Ramos (cell line): ENCODE measurements around the gene BPHL.
"Not testable (repeated sequence)": the region's sequence is repeated elsewhere in the genome, so short reads cannot be mapped to it uniquely, and the experiment has no call there.

Source experiments
- in situ Hi-C: fragments of 300-500 bp; cut with MboI; formaldehyde crosslinking; loops from one replicate; pipeline ENCODE4 v1.14.3; 2022; ENCODE audit warnings: low sequenced_read_pairs; ENCODE audit not compliant: unreplicated experiment

The BPHL gene

DNA sequence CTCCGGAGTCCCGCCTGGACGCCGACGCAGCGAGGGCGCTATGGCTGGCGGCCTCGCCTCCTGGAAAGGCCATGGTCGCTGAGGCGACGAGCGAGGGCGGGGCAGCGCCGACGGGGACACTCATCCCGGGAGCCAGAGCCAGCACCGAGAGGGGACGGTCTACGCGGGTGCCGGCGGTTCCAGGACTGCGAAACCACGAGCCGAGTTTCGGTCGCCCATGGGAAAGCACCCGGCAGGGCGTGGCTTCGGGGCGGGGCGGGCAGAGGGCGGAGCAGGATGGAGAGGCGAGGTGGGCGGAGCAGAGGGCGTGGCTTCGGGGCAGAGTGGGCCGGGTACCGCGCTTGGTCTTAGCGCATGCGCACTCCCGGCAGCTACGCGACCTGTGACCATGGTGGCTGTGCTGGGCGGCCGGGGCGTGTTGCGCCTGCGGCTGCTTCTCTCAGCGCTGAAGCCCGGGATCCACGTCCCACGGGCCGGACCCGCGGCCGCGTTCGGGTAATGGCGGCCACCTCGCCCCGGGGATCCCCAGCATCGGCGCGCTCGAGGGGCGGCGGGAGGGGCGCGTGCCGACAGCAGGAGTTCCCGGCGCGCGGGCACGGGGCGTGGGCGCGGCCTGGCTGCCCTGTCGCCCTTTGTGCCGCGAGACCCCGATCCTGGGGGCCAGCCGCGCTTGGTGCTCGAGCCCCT lies at the start of gene BPHL:
TSS of gene BPHL (plus strand) at position 359 of the 687 bp plus-strand sequence. CDS start at position 389, 30 bp downstream.
- in situ Hi-C loops, result no loop called here

DNA sequence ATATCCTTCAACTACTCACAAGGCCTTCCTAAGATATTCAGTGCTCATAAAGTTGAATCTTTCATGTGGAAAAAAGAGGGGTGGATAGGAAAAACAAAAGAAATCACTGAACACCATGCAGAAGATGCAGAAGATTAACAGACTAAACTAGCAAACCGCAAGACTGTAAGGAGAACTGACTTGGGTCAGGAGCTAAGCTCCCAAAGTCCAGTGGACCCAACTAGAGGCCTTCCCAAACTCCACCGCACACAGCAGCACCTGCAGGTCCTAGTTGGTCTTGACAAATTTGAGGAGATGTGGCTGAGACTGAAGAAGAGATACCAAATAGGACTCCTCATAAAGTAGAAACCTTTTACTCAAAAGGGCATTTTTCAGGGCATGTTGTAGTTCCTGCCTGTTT lies 46.9 kb upstream of the BPHL start:
- in situ Hi-C loops, result no loop called here

DNA sequence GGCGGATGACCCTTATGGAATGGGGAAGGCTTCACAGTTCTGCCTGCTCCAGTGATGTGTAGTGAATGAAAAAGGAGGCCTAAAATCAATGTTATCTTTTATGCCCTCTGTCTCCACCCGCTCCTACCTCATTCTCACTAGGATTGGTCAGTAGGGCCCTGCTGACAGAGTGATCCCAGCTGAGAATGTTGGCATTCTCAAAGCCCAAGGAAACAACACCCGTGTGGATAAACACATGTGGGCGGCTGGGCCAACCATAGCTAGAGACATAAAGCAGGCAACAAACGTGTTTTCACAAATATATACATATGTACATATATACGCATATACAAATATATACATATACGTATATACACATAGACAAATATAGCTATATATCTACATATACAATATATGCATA lies 45.7 kb upstream of the BPHL start:
- in situ Hi-C loops, result no loop called here

DNA sequence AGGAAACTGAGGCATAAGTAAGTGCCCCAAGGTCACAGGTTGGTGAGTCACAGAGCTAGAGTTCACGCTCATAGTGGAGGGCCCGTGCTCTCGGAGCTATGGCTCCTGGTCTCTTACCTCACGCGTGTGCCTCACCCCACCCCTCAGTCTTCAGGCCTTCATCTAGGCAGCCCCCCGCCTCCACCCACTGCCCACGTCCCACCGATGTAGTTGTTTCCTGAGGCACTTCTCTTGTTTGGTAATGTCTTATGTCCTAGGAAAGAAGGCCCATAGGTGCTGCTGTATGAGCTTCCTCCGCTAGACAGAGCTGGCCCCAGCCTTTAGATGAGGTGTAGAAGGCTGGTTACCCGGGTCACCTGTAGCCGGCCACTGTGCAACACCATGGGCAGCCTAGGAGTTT lies 45.1 kb upstream of the BPHL start:
- in situ Hi-C loops, result no loop called here

DNA sequence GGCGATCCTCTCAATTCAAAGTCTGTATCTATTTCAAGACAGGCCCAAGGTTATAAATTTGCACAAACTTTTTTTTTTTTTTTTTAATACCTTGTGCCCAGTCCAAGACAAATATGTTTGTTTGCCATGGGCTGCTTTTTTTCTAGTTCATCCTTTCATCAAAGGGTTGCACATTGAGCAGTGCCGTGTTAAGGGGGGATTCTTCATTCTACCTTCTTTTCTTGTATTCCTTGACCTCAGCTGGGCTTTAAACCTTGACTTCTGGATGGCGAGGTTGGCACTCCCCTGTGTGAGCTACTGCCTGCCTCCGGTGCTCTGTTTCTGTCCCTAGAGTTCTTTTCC lies 42.8 kb upstream of the BPHL start:
- in situ Hi-C loops, result no loop called here

DNA sequence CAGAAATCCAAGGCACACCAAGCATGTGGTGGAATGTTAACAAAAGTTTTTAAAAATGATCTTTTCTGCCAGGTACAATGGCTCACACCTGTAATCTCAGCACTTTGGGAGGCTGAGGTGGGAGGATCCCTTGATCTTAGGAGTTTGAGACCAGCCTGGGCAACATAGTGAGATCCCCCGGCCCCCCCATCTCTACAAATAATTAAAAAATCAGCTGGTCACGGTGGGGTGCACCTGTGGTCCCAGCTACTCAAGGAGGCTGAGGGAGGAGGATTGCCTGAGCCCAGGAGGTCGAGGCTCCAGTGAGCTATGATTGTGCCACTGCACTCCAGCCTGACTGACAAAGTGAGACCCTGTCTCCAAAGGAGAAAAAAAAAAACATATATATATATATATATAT lies 42.2 kb upstream of the BPHL start:
- in situ Hi-C loops, result no loop called here

DNA sequence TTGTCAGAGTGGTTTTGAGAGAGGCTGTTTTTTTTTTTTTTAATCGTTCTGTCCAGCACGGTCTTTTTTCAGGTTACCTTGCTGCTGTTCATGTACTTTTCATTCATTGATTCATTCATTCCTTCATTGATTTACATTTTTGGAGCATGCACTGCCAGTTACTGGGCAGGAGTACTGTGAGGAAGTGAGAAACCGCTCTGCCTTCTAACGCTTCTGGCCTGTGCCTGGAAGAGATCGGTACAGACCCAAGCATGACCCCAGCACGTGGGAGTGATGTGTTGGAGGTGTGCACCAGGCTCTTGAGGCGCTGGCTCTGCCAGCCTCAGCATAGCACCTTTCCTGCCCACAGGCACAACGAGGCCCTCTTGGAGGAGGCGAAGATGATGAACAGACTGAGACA lies 41.1 kb upstream of the BPHL start:
- in situ Hi-C loops, result no loop called here

DNA sequence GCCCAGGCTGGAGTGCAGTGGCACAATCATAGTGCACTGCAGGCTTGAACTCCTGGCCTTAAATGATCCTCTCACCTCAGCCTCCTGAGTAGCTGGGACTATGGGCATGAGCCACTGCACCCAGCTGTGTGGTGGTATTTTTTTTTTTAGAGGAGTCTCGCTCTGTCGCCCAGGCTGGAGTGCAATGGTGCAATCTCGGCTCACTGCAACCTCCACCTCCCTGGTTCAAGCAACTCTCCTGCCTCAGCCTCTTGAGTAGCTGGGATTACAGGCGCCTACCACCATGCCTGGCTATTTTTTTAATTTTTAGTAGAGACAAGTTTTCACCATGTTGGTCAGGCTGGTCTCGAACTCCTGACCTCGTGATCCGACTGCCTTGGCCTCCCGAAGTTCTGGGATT lies 39.6 kb upstream of the BPHL start:
- in situ Hi-C loops, result not testable (repeated sequence)

DNA sequence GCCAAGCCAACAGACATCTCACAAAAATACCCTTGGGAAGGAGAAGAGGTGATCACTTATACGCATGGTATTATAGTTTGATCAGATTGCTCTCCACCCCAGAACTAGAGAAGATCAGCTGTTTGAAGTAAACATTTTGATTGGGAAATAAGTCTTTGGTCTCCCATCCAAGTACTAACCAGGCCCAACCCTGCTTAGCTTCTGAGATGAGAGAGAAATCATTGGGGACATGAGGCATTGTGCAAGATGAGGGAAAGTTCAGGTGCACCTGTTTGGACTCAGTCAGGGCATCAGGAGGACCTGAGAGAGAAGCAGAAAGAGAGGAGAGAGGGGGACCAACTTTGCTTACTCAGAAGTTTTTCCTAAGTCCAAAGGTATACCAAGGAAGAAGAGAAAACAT lies 38.8 kb upstream of the BPHL start:
- in situ Hi-C loops, result no loop called here

DNA sequence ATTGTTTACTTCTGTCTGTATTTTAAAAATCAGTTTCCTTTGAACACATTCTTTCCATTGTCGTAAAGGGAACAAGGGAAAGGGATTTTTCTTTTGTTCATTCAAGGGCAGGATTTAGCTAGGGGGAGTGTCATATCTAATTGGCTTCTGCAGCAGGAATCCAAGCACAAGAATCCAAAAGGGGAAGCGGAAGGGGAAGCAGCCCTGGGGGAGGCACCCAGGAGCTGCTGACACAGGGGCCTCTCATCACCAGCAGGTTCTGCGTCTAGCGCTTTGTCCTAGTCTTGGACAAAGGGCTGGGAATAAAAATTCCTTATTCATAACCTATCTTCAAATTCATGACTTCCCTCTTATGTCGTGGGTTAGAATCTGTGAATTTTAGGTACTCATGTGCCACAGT lies 36.6 kb upstream of the BPHL start:
- in situ Hi-C loops, result no loop called here

DNA sequence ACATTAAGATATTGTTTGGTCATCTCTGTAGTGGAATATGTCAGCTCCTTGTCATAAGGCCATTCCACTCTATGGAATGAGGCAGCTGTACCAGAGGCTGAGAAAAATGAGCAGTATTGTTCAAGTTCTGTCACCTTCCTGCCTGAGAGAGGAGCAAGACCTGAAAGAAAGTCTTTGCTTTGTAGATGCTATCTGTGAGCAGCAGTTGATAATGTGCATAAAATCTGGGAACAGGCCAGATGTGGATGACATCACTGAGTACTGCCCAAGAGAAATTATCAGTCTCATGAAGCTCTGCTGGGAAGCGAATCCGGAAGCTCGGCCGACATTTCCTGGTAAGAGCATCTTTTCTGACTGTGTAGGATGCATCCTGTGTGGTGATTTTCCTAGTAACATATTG lies 33.4 kb upstream of the BPHL start:
- in situ Hi-C loops, result no loop called here

DNA sequence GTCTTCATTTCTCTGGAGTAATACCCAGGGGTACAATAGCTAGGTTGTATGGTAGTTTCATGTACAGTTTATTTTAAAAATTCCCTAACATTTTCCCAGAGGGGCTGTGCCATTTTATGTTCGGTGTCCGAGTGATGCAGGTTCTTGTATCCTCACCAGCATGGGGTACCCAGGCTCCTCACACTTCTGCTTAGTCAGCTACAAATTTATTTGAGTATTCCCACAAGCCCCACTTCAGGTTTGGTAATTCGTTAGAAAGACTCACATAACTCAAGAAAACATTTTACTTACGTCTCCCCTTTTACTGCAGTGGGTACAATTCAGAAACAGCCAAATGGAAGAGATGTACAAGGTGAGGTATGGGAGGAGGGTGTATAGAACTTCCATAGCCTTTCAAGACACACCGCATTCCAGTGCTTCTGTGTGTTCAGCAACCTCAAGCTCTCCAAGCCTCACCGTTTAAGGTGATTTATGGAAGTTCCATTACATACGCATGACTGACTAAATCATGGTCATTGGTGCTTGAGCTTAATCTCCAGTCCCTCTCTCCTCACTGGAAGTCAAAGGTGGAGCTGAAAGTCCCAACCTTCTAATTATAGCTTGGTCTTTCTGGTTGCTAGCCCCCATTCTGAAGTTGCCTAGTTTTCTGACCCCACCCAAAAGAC lies 32.1 kb upstream of the BPHL start:
- in situ Hi-C loops, result no loop called here

DNA sequence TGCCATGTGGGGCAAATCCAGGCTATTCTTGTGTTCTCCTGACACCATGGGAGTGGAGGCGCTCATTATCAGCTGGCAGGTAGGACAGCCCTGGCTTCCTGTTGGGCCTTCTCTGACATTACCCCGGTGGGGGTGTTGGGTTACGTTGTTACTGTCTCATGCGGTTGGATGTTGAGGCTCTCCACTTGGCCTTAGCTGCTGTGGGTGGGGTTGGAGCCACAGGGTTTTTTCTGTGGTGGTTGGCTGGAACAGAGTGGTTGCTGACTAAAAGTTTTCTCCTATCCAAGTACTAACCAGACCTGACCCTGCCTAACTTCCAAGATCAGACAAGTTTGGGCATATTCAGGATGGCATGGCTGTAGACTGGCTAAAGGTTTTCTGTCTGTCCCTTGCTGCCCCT lies 30.1 kb upstream of the BPHL start:
- in situ Hi-C loops, result no loop called here

DNA sequence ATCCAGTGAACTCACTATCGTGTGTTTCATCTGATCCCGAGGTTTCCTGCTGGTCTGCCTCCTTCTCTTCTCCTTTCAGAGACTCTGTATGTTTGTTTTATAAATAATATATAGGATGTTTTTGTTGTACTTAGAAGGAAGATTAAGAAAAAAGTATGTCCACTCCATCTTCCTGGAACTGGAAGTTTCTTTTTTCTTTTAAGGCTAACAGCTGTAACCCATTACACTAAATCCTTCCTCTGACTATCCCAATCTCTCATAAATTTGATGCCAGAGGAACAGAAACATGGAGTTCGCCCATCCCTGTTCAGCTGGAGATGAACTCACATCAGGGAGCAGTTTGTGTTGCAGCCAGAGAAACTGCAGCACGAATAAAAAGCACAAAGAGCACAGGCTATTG lies 29.5 kb upstream of the BPHL start:
- in situ Hi-C loops, result no loop called here

DNA sequence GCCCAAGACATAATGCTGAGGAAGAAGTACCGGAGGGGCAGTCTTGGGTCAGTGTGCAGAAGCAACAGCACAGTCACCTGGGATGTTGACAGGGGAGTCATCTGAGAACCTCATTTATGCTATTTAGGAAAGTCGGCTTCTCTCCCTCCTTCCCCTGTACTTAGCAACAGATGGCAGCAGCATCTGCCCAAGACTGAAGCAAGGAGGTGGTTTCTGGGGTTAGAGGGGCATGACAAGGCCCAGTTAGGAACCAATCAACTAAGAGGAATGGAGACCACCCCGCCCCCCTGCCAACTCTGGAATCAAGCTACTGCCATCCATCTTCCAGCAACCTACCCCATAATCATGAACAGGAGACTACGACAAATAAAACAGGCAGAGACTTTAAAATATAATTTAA lies 28.5 kb upstream of the BPHL start:
- in situ Hi-C loops, result no loop called here

DNA sequence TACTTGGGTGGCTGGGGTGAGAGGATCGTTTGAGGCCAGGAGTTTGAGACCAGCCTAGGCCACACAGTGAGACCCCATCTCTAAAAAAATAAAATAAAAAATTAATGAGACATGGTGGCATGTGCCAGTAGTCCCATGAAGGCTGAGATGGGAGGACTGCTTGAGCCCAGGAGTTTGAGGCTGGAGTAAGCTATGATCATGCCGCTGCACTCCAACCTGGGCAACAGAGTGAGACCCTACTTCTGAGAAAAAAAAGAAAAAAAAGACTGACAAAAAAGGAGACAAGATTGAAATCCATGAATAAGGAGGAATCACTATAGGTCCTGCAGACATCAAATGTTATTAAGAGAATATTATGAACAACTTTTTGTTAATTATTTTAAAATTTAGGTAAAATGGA lies 23.7 kb upstream of the BPHL start:
- in situ Hi-C loops, result no loop called here

DNA sequence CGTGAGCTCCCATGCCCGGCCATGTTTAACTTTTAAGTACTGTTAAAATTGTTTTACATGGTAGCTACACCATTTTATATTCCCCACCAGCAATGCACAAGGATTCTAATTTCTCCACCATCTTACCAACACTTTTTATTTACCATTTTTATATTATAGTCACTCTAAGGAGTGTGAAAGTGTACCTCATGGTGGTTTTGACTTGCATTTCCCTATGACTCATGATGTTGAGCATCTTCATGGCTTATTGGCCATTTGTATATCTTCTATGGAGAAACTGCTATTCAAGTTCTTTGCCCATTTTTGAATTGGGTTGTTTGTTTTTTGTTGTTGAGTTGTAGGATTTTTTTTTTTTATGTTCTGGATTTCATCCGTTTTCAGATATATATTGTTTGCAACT lies 15.6 kb upstream of the BPHL start:
- in situ Hi-C loops, result no loop called here

DNA sequence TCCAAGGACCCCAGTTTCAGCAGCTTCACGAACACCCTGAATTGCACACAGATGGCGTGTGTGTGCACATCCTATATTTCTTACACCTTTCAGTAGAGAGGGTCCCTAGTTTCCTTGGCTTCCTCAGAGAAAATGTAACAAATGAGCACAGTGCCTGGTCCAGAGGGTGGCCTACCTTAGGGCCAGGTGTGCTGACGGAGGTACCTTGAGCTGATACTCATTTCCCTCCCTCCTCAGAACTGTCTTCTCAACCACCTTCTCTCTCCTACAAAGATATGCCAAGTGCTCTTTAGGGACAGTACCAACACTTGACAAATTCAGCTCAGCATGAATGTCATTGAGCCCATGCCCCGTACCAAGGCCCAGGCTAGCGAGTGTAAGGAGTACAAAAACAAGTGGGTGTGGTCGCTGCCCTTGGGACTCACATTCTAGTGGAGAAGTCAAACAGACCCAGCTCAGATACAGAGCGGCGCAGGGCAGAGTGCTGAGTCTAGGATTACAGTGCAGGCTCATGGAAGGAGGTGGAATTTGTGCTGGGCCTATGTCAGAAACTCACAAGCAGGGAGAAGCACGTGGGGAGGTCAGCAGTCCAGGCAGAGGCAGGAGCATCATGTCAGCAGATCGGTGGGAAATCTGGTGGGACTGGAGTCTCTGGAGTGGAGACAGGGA lies 9.6 kb upstream of the BPHL start:
- in situ Hi-C loops, result no loop called here

DNA sequence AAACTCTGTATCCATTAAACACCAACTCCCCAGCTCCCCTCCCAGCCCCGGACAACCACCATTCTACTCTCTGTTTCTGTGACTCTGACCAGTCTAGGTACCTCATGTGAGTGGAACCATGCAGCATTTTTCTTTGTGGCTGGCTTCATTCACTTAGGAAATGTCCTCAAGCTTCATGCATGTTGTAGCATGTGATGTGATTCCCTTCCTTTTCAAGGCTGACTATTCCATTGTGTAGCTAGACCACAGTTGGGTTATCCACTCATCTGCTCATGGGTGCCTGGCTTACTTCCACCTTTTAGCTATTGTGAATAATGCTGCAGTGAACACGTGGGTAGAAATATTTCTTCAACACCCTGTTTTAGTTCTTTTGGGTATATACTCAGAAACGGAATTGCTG lies 8.8 kb upstream of the BPHL start:
- in situ Hi-C loops, result no loop called here

DNA sequence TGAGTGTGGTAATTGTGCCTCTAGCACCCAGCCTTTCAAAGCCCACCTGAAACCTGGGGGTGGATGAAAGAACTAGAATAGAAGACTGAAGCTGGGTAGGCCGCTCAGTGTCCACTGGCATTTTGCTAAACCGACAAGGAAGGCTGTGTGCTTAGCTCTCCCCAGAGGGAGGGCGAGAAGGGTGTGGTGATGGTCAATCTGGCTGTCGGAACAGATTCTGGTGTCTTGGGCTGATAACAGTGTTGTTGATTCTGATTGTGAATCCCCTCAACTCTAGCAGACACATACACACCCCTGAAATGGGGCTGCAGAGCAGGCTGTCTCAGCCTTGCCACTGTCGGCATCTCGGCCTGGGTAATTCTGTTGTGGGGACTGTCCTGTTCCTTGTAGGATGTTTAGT lies 4.1 kb upstream of the BPHL start:
- in situ Hi-C loops, result no loop called here

DNA sequence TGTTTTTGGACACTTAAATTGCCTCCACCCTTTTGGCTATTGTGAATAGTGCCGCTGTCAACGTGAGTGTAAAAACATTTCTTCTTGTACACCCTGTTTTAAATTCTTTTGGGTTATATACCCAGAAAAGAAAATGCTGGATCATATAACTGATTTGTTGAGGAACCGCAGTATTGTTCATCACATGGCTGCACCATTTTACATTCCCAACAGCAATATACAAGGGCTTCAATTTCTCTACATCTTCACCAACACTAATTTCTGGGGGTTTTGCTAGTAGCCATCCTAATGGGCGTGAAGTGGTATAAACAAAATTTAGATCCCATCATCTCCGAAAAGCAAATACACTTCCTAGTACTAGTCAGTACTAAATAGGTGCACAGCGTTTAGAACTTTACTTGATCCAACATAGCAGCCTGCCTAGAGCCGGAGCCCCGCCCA lies 579 bp upstream of the BPHL start:
- in situ Hi-C loops, result no loop called here
